T1000 (cell line): ENCODE data around the gene PKD1.

Source experiments
- DNase-seq: peaks from one replicate; lab custom pipeline; 2025; ENCODE audit warnings: mixed read lengths; lab: John Stamatoyannopoulos, UW

The PKD1 gene

GRCh38 chr16:2135770-2136490 is at the start of gene PKD1:
PKD1 (minus strand) TSS chr16:2135898; CDS start chr16:2135689, 209 bp downstream.
- peak; percentile 99 for DNase-seq

GRCh38 chr16:2184962-2185361 is 49.3 kb upstream of the PKD1 start:
- DNase-seq, result no peak

DNA sequence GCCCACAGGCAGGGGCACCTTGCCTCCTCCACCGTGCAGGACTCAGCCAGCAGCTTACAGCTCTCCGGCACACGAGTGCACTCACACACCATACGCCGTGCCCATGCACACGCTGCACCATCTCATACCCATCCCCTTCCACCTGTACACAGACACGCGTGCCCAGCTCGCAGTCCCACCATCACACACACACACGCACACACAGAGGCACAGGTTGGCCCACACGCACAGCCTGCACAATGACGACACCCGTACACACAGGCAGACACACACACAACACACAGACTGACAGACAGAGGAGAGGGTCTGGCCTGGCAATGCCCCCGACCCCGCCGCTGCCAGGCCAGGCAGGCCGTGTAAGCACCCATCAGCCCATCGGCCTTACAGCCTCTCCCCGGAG is 48.6 kb upstream of the PKD1 start:
- no peak for DNase-seq

DNA sequence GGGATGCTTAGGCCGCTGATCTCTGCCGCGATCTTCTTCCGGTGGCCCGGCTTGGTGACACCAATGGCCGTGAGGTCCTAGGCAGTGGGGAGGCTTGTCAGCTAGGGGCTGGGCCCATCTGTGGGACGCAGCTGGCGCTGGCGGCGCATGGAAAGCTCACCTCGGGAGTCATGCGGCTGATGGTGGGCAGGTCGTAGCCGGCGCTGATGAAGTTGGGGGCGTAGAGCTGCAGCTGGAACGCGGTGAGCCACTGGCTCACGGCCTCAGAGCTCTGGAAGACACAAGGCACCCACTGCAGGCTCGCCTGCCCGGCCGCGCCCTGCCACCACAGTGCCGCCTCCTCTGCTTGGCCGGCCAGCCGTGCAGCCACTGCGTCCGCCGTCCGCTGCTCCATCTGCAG is 48.0 kb upstream of the PKD1 start:
- DNase-seq, result no peak

GRCh38 chr16:2181952-2182351 is 46.3 kb upstream of the PKD1 start:
- no peak for DNase-seq

DNA sequence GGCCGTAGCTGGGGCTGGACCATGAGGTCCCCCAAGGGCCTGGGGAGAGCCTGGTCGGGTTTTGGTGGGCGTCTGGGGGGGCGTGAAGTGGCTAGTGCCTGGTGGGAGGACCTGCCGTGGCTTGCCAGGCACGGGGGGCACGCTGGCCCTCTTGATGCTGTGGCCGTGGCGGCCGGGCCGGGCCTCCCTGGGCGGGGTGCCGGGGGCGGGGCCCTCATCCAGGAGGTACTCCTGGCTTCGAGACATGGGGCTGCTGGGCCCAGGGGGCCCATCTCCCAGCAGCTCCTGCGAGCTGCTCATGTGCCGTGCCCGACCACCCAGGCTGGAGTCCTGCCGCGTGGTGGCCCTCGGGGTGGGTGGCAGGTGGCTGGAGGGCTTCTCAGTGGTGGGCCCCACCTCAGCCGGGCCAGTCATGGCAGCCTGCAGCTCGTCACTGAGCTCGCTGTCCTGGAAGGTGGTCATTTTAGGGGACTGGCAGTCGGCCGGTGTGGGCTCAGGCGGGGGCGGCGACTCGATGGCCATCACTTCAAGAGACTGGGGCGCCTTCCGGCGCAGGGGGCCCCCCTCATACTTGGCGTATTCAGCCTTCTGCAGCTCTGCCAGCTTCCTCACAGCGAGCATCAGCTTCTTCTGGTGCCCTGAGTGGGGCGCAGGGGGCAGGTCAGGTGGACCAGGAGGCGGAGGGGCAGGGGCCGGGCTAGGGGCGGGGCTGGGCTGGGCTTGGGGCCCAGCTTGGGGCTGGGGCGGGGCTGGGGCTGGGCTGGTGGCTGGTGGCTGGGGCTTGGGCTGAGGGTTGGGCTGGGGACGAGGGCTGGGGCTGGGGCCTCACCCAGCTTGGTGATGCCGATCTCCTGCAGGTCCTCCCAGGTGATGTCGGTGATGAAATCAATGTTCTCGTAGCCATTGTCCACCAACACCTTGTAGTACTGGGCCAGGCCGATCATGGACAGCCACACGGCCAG is 45.5 kb upstream of the PKD1 start:
- DNase-seq, result no peak

DNA sequence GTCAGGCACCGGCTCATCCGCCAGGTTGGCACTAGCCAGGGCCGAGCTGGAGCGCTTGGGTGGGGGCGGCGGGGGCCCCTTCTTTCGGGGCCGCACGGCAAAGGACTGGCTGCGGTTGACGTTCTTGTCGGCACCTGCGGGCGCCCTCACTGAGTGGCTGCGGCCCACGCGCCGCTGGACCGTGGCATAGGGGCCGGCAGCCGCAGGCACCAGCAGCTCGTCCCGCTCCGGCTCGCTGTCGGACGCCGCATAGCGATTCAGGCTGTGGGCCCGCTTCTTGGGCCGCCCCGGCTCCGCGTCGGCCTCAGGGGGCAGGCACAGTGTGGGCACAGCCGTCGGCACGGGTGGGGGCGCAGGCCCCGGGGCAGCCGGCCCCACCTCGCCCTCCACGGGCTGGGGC is 44.8 kb upstream of the PKD1 start:
- DNase-seq, result no peak

DNA sequence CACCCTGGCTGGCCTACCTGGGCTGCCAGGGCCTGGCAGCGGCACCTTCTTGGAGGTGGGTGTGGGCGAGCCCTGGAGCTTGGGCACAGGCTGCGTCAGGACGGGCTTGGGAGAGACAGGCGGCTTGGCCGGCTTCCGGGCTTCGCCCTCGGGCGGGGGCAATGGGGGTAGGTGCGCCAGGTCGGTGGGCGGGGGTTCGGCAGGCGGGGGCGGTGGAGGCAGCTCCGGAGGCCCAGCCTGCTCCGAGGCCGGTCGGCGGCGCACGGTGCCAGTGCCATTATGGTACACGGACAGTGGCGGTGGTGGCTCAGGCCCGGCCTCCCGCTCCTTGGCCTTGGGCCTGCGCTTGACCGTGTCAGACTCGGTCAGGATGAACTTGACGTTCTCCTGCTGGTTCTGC is 43.9 kb upstream of the PKD1 start:
- no peak for DNase-seq

DNA sequence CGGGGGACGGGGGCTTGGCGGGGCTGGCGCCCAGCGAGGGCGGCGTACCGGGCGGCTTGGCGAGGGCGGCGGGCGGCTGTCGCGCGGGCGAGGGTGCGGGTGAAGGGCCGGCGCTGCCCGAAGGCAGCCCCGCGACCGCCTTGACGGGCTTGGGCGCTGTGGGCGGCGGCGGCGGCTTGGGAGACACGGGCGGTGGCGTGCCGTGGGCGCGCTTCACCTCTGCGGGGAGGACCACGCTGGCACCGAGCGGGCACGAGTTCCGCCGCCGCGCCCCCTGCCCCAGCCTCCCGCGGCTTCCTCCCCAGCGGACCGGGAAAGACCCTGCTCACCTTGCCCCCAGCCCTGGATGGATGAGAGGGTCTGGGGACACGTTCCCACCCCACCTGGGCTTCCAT is 43.4 kb upstream of the PKD1 start:
- DNase-seq, result no peak

- DNase-seq, result no peak
Observed at GRCh38 chr16:2178321-2179106, 42.8 kb upstream of the PKD1 start.

- DNase-seq, result no peak
Observed at GRCh38 chr16:2177561-2177960, 41.9 kb upstream of the PKD1 start.

- DNase-seq, result no peak
Observed at GRCh38 chr16:2177101-2177500, 41.4 kb upstream of the PKD1 start.

DNA sequence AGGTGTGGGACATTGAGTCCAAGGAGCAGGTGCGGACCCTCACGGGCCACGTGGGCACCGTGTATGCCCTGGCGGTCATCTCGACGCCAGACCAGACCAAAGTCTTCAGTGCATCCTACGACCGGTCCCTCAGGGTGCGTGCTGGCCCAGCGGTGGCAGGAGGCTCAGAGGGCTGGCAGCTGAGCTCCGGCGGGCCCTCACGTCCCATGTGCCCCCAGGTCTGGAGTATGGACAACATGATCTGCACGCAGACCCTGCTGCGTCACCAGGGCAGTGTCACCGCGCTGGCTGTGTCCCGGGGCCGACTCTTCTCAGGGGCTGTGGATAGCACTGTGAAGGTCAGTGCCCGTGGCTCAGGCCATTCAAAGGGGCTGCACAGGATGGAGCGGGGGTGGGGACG is 40.3 kb upstream of the PKD1 start:
- no peak for DNase-seq

- DNase-seq, result no peak
Observed at GRCh38 chr16:2175454-2175853, 39.8 kb upstream of the PKD1 start.

- DNase-seq, result no peak
Observed at GRCh38 chr16:2174396-2175131, 38.9 kb upstream of the PKD1 start.

DNA sequence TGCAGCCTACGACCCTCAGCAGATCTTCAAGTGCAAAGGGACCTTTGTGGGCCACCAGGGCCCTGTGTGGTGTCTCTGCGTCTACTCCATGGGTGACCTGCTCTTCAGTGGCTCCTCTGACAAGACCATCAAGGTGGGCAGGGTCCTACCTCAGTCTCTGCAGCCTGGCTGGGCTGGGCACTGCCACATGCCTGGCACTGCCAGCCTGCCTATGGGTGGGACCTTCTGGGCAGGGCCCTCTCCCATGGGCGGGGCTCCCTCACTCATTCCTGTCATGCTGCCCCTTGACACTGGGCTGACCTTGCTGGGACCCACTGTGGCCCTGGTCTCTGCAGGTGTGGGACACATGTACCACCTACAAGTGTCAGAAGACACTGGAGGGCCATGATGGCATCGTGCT is 38.2 kb upstream of the PKD1 start:
- DNase-seq, result no peak

DNA sequence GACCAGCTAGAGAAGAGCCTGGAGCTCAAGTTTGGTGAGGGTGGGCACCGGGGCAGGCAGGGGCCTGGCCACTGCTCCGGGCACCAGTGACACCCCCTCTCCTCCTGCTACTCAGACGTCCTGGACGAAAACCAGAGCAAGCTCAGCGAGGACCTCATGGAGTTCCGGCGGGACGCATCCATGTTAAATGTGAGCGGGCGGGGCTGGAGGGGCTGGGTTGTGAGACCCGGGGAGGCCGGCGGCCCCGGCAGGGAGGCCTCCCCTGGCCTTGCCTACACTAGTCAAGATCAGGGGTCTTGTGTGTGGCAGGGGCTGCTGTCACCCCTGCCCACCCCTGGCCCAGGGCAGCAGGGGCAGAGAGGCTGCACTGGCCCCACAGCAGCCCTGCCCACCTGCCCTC is 37.7 kb upstream of the PKD1 start:
- no peak for DNase-seq

DNA sequence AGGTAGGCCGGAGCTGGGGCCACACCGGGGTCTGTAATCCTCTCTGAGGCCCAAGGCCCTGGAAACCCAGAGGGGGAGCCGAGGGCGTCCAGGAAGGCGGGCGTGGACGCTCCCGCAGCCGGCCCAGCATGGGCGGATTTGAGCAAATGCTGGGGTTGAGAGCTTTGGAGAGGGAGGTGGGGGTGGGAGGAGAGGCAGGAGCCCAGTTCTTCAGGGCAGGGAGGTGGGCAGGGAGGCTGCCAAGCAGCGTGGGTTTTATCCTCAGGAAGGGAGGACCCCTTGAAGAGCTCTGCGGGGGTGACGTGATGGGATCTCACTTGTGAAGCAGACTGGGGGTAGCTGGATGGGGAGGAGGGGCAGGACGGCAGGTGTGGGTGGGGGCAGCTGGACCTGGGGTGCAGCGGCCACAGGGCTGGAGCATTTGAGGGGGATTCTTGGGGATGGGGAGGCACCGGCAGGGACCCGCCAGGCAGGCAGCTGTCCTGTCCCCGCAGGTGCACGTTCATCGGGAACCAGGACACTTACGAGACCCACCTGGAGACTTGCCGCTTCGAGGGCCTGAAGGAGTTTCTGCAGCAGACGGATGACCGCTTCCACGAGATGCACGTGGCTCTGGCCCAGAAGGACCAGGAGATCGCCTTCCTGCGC is 37.1 kb upstream of the PKD1 start:
- DNase-seq, result no peak

GRCh38 chr16:2171601-2172178 is 36.0 kb upstream of the PKD1 start:
- no peak for DNase-seq

- no peak for DNase-seq
Observed at GRCh38 chr16:2170587-2171435, 35.1 kb upstream of the PKD1 start.
